ENCODE results near the gene CSTPP1. TPM values are rescaled to one million over a fixed set of nuclear protein-coding genes. Genes with fewer than 3 reads are reported as not detected.

Gene CSTPP1
- total RNA-seq, 4 donors from 2014 or later: 9.8 to 14.3 (median 11.1) TPM

- ATAC-seq (ENCODE audit: low FRiP score) (no peak), DNase-seq (ENCODE audit: low spot score) (no peak)
- TF ChIP-seq, protein P1, sequence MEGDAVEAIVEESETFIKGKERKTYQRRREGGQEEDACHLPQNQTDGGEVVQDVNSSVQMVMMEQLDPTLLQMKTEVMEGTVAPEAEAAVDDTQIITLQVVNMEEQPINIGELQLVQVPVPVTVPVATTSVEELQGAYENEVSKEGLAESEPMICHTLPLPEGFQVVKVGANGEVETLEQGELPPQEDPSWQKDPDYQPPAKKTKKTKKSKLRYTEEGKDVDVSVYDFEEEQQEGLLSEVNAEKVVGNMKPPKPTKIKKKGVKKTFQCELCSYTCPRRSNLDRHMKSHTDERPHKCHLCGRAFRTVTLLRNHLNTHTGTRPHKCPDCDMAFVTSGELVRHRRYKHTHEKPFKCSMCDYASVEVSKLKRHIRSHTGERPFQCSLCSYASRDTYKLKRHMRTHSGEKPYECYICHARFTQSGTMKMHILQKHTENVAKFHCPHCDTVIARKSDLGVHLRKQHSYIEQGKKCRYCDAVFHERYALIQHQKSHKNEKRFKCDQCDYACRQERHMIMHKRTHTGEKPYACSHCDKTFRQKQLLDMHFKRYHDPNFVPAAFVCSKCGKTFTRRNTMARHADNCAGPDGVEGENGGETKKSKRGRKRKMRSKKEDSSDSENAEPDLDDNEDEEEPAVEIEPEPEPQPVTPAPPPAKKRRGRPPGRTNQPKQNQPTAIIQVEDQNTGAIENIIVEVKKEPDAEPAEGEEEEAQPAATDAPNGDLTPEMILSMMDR (IDR thresholded peaks at IDR 0.05): no peak
These were observed 37.0 kb upstream of the CSTPP1 start for GRCh38 chr11:46899501-46900025.

DNA sequence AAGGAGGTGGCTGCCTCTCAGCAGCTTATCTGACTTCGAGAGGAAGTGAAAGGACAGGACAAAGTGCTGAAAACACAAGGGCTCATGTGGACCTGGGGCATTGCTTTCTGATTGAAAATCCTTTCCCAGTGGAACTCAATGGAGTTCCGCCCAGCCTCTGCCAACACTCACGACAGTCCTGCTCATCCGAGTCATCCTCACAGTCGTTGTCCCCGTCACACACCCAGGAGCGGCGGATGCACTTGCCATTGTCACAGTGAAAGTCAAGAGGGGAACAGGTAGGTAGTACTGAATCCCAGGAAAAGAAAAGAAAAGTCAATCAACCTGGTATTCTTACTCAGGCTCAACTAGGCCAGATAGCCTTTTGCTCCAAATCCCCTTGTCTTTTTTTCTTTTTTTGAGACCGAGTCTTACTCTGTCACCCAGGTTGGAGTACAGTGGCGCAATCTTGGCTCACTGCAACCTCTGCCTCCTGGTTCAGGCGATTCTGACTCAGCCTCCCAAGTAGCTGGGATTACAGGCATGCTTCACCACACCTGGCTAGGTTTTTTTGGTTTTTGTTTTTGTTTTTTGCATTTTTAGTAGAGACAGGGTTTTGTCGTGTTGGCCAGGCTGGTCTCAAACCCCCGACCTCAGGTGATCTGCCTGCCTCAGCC, 36.3 kb upstream of the CSTPP1 start:
- no peak for ATAC-seq (ENCODE audit: low FRiP score)
- TF ChIP-seq, protein P1 (IDR thresholded peaks at IDR 0.05): no peak
- no peak for DNase-seq (ENCODE audit: low spot score)

DNA sequence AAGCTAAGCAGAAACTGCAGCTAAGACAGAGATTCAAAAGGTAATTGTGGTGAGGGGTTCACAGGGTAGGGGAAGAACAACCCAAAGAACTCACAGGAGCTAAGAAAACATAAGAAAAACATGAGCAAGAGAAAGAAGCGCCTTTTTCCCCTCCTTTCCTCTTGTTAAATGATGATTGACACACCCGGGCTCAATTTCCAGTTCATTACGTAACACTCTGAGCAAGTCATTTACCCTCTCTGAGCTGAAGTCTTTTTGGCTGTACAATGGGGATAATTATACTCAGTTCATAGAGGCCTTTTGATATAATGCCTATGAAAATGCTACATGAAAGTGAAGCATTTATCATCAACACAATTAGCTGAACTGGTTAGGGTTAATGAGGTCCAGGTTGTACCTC, 35.4 kb upstream of the CSTPP1 start:
- DNase-seq (ENCODE audit: low spot score) (no peak), ATAC-seq (ENCODE audit: low FRiP score) (no peak)
- TF ChIP-seq, protein P1 (IDR thresholded peaks at IDR 0.05): no peak

DNA sequence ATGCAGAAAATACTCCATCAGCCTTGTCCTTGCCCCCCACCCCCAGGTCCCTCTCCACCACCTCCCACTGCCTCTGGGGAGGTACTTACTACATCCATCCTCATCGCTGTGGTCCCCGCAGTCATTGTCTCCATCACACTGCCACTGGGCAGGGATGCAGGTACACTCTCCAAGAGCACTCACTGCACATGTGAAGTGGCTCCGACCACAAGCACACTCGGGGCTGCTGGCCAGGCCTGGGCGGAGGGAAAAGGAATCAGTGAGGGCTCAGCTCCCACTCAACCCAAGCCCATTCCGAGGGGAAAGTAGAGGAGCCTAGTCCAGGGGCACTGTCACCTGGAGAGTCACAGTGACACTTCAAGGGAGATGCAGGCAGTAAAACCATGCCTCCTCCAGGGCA, 33.9 kb upstream of the CSTPP1 start:
- DNase-seq (ENCODE audit: low spot score): no peak
- no peak for ATAC-seq (ENCODE audit: low FRiP score)
- TF ChIP-seq, protein P1 (IDR thresholded peaks at IDR 0.05): no peak

DNA sequence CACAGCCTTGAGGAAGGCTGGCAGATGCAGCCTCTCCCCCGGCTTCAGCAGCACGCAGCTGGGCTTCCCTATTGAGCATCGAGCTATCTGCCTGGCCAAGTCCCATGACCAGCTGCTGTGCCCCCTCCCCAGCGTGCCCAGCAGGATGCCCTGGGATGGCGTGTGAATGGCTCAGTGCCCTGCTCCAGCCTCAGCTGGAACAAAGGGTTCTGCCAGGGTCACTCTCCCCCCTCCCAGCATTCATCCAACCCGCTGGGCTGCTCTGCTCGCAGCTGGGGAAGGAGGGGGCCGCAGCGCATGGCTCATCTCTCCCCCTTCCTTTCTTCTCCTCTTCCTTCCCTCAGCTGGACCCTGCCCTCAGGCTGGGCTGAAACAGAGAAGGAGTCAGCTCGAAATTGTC, 32.7 kb upstream of the CSTPP1 start:
- DNase-seq (ENCODE audit: low spot score): no peak
- TF ChIP-seq, protein P1 (IDR thresholded peaks at IDR 0.05): no peak
- no peak for ATAC-seq (ENCODE audit: low FRiP score)

- TF ChIP-seq, protein P1 (IDR thresholded peaks at IDR 0.05): no peak
- DNase-seq (ENCODE audit: low spot score) (no peak), ATAC-seq (ENCODE audit: low FRiP score) (no peak)
These were observed 30.8 kb upstream of the CSTPP1 start for GRCh38 chr11:46905806-46906205.

GRCh38 chr11:46906609-46907041, 29.9 kb upstream of the CSTPP1 start:
- no peak for ATAC-seq (ENCODE audit: low FRiP score)
- no peak for DNase-seq (ENCODE audit: low spot score)
- TF ChIP-seq, protein P1 (IDR thresholded peaks at IDR 0.05): no peak
